Prostate gland (tissue), 2 donors: ENCODE results near the gene OLIG2.

Source experiments
- CTCF ChIP-seq, 4 experiments: fragments of 200-600 bp in 2 of 4; fragments of 450-650 bp in 2 of 4; sonication (generic) in 2 of 4; IDR thresholded peaks; 1 replicate in 3 of 4; 2 replicates in 1 of 4; pipeline ENCODE4 v1.5.1; 2016 to 2019; ENCODE audit warnings: antibody characterized with exemption in 4 of 4, mild to moderate bottlenecking in 2 of 4, moderate library complexity in 2 of 4
- POLR2A ChIP-seq: fragments of 450-650 bp; IDR thresholded peaks from one replicate; pipeline ENCODE4 v1.6.1; 2016; ENCODE audit warnings: antibody characterized with exemption, mild to moderate bottlenecking
- POLR2AphosphoS5 ChIP-seq: sonication (generic); formaldehyde crosslinking; IDR thresholded peaks from one replicate; pipeline ENCODE4 v1.6.1; 2017; ENCODE audit warnings: antibody characterized with exemption

- TF ChIP-seq POLR2AphosphoS5 (no peak), CTCF (IDR thresholded peaks at IDR 0.05) (no peak), POLR2A (no peak)
Observed at GRCh38 chr21:33025106-33025488, 638 bp upstream of the OLIG2 start.
